NCI-H82 treated with DMSO at 0.1 percent for 48 hours (cell line): ENCODE results near the gene P3H1.
"Not testable (repeated sequence)": the region's sequence is repeated elsewhere in the genome, so short reads cannot be mapped to it uniquely, and the experiment has no call there.

ENCODE experiments used
- DNase-seq: peaks from one replicate; lab custom pipeline; 2025; ENCODE audit not compliant: unreplicated experiment; lab: John Stamatoyannopoulos, UW

P3H1 gene, protein sequence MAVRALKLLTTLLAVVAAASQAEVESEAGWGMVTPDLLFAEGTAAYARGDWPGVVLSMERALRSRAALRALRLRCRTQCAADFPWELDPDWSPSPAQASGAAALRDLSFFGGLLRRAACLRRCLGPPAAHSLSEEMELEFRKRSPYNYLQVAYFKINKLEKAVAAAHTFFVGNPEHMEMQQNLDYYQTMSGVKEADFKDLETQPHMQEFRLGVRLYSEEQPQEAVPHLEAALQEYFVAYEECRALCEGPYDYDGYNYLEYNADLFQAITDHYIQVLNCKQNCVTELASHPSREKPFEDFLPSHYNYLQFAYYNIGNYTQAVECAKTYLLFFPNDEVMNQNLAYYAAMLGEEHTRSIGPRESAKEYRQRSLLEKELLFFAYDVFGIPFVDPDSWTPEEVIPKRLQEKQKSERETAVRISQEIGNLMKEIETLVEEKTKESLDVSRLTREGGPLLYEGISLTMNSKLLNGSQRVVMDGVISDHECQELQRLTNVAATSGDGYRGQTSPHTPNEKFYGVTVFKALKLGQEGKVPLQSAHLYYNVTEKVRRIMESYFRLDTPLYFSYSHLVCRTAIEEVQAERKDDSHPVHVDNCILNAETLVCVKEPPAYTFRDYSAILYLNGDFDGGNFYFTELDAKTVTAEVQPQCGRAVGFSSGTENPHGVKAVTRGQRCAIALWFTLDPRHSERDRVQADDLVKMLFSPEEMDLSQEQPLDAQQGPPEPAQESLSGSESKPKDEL

DNA sequence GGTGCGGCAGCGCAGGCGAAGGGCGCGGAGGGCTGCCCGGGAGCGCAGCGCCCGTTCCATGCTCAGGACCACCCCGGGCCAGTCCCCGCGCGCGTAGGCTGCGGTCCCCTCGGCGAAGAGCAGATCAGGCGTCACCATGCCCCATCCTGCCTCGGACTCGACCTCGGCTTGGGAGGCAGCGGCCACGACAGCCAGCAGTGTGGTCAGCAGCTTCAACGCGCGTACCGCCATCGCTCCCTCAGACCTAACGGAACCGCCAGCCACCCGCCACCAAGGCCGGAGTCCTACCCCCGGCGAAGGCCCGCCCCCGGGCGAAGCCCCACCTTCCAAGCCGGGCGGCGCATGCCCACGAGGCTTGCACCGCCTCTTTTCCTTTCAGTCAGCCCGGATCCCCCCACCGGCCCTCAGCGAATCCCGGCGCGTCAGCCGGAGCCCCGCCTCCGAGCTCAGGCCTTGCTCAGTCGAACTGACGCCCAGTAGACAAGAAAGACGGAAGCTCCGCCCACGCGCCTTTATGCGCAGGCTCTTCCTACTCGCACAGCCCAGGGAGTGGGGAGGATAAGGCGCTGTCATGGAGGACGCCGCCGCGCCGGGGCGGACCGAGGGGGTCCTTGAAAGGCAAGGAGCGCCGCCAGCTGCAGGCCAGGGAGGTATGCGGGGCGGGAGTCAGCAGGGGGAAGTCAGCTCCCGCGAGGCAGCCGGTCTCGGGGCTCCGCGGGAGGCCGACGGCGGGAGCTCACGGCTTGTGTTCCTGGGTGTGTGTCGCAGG lies at the start of gene P3H1, which contains the start of gene C1orf50:
Gene P3H1 (minus strand): TSS at position 288 of the 769 bp plus-strand sequence. CDS start 57 bp downstream, at position 231.
Gene C1orf50 (plus strand): TSS at position 509 of the 769 bp plus-strand sequence. CDS start 63 bp downstream, at position 572.
- DNase-seq, result peak; percentile 98

DNA sequence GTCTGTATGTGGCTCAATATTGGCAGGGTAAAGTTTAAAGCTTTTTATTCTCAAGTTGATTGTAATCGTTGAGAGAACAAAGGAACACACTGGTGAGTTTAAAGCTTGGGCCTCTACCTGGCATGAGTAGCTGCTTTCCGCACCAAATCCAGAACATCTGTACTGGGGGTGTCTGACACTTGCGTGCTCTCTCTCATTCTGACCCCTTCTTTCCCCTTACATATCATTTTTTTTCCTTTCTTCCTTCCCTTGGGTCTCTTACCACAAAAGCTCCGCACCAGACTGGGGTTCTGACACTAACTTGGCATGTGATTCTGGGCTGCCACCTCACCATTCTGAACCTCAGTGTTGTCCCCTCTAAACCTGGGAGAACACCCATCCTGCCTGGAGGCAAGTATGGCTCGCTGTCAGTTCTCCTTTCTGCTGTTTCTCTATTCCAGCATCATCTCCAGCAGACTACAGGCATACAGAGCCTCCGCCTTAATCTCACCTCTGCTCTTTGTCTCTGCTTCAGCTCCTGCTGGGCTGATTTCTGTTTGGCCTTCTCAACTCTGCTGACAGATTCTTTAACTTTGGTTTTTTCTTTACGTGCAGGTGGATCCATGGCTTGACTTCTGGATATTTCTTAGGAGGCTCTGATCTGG lies 49.2 kb upstream of the P3H1 start:
- DNase-seq, result no peak

GRCh38 chr1:42814815-42815214 lies 48.0 kb upstream of the P3H1 start:
- DNase-seq, result not testable (repeated sequence)

DNA sequence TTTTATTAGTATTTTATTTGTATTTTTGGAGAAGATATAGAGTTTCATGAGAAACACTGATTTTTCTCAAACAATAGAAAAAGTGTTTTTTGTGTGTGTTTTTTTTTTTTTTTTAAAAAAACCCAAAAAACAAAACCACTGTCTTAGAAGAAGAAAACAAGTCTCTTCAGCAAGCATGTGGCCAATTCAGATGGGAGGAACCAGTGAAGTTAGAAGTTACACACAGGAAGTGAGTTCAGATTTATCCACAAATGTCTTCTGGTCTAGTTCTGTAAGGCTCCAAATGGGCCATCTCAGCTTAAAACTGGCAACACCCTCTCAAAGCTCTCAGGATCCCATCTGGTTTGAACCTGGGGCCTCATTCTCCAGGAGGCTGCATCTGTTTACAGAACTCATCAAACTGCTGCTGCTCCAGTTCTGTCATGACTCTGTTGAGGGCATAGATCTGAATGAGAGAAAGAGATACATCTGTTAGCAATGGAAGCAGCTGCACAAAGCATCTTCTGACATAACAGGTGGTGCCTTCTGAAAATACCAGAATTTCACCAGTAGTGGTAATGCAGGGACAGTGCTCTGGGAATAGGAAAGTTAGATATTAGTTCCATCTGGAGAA lies 40.3 kb upstream of the P3H1 start:
- DNase-seq, result peak; percentile 92

- DNase-seq, result no peak
These were observed 39.8 kb upstream of the P3H1 start for GRCh38 chr1:42806593-42806992.

GRCh38 chr1:42806171-42806570 lies 39.3 kb upstream of the P3H1 start:
- no peak for DNase-seq

DNA sequence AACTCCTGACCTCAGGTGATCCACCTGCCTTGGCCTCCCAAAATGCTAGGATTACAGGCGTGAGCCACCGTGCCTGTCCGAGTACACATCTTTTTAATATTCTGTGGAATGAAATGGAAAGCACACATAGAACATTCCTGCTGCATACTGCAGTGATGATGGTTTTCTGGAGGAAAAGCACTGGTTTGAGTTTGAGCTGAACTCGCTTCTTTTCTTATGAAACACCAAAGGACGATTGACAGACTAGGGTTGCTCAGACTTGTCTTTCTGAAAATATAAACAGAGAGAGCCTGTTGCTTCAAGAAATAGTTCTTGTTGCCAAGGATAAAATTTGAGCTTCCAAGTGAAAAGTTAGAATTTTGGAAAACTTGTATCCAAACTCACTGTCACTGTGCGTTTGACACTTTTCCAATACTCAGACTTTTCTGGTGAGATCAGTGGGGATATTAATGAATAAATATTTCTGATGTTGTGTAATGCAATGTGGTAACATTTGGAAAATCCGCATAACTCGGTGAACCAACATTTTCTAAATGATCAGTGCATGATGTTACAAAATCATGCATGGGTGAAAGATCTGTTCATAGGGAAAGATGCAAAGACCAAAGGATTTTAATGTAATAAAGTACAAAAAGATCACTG lies 35.1 kb upstream of the P3H1 start:
- no peak for DNase-seq

GRCh38 chr1:42797979-42798378 lies 31.2 kb upstream of the P3H1 start:
- no peak for DNase-seq

GRCh38 chr1:42797414-42797813 lies 30.6 kb upstream of the P3H1 start:
- DNase-seq, result no peak

GRCh38 chr1:42793824-42794223 lies 27.0 kb upstream of the P3H1 start:
- no peak for DNase-seq

- peak; percentile 70 for DNase-seq
These were observed 21.2 kb upstream of the P3H1 start for GRCh38 chr1:42788021-42788420.

GRCh38 chr1:42786097-42786496 lies 19.3 kb upstream of the P3H1 start:
- DNase-seq, result no peak

DNA sequence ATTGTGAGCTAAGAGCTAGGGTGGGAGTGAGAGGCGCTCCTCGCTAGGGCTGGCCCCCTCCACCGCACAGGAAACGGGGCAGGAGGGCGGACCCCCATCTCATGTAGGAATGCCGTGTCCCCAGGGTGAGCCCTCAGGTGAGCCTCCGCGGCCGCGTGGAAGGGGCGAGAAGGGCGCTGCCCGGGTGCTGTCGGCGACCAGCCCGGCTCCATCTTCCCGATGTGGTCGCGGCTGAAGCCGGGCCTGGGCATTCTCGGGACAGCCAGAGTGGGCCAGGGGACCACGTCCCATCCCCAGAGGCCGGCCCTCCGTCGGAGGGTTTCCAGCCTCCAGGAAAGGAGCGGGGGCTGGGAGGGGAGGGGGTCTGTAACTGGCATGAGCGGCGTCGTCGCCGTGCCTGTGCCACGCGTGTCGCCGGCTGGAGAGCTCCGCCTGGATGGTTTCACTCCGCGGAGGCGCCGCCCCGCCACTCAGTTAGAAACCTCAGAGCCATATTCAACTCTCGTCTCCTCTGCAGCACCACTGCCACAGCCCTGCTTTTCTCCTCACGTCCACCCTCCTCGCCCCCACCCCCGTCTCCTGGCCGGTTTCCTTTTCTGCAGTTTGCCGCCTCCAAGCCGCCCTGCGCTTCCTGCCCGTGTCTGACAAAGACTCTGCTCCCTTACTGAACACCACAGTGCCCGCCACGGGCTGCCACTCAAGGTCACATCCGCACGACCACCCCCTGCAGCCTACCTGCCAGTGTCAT lies 18.3 kb upstream of the P3H1 start, which contains the start of gene TMEM269:
Gene TMEM269 (plus strand): TSS at position 46 of the 748 bp plus-strand sequence. CDS start 4,903 bp downstream, outside the sequence.
- no peak for DNase-seq

GRCh38 chr1:42784547-42784945 lies 17.7 kb upstream of the P3H1 start:
- no peak for DNase-seq

DNA sequence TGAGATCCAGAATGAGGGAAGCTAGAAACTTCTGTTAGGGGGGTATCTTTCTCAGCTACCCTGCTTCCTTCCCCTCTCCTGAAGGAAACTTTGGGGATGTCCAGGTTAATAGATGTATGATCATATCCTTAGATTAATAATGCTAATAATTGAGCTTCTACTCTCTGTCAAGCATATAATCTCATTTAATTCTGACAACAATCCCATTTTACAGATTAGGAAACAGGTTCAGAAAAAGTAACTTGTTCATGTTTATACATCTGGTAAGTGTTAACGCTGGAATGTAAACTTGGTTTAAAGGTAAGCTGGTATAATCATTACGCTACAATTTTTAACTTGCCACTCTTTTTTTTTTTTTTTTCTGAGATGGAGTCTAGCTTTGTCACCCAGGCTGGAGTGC lies 16.3 kb upstream of the P3H1 start:
- no peak for DNase-seq

- no peak for DNase-seq
These were observed 13.3 kb upstream of the P3H1 start for GRCh38 chr1:42780176-42780575.

- no peak for DNase-seq
These were observed 12.9 kb upstream of the P3H1 start for GRCh38 chr1:42779725-42780124.

DNA sequence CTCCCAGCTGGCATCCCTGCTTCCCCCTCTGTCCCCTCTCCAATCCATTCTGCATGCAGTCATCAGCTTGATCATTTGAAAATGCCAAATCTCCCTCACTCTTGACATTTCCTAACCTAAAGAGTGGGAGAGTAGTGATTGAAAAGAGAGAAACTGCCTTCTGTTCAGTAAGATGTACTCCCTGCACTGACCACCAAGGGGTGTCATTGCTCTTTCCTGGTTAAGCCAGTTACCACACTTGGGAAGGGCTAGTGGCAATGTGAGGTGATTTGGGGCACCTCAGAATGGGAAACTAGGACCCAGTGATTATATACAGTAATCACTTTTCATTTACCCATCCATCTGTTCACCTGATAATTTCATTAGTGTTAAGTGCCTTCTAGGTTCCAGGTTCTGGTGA lies 11.0 kb upstream of the P3H1 start:
- peak; percentile 63 for DNase-seq

GRCh38 chr1:42776502-42776901 lies 9.7 kb upstream of the P3H1 start:
- no peak for DNase-seq
